AG09309 (cell line): Measurements from ENCODE around the gene PPP1R3A.

Experiments used
- DNase-seq: peaks from one replicate; pipeline ENCODE4 v3.0.0-alpha.2; 2010; ENCODE audit warnings: low read depth
- H3K4me3 ChIP-seq: 2 replicates; pipeline ENCODE4 v1.5.1; 2011; ENCODE audit warnings: mild to moderate bottlenecking, low read depth, low read length, moderate library complexity; ENCODE audit not compliant: control insufficient read depth
- TF ChIP-seq, protein P1 (sequence below): IDR thresholded peaks from 2 replicates; pipeline ENCODE4 v1.5.1; 2011; ENCODE audit warnings: mild to moderate bottlenecking, low read depth, low read length, inconsistent platforms; ENCODE audit not compliant: insufficient read depth, control insufficient read depth; ENCODE audit errors: missing control alignments

PPP1R3A gene

GRCh38 chr7:113917840-113918239 lies 969 bp downstream of the PPP1R3A start:
- TF ChIP-seq, protein P1, sequence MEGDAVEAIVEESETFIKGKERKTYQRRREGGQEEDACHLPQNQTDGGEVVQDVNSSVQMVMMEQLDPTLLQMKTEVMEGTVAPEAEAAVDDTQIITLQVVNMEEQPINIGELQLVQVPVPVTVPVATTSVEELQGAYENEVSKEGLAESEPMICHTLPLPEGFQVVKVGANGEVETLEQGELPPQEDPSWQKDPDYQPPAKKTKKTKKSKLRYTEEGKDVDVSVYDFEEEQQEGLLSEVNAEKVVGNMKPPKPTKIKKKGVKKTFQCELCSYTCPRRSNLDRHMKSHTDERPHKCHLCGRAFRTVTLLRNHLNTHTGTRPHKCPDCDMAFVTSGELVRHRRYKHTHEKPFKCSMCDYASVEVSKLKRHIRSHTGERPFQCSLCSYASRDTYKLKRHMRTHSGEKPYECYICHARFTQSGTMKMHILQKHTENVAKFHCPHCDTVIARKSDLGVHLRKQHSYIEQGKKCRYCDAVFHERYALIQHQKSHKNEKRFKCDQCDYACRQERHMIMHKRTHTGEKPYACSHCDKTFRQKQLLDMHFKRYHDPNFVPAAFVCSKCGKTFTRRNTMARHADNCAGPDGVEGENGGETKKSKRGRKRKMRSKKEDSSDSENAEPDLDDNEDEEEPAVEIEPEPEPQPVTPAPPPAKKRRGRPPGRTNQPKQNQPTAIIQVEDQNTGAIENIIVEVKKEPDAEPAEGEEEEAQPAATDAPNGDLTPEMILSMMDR = no peak
- H3K4me3 ChIP-seq = no peak overlapping the region
- no peak for DNase-seq

GRCh38 chr7:113915956-113916355 lies 2.9 kb downstream of the PPP1R3A start:
- H3K4me3 ChIP-seq = no peak overlapping the region
- DNase-seq = no peak

DNA sequence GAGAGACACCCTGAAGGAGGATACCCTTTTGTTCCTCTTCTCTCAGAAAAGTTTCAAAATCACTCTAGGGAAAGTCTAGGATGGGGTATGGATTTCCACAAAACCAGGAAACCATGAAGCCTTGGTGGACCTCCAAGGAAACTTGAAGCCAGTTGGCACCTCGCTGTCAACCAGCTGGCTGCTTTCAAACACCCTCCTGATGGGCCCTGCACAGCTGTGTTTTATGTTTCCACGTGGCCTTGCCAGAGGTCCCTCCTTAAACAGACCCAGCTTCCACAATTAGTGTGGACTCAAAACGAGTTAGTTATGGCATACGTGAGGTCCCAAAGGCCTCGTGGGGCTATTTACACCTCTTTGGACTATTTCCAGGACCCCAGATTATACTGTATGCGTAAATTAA lies 5.9 kb downstream of the PPP1R3A start:
- TF ChIP-seq, protein P1 = no peak
- no peak overlapping the region for H3K4me3 ChIP-seq
- DNase-seq = no peak

More at GRCh38 chr7:113915956-113916355, 2.9 kb downstream of the PPP1R3A start:
- TF ChIP-seq, protein P1 = no peak

DNA sequence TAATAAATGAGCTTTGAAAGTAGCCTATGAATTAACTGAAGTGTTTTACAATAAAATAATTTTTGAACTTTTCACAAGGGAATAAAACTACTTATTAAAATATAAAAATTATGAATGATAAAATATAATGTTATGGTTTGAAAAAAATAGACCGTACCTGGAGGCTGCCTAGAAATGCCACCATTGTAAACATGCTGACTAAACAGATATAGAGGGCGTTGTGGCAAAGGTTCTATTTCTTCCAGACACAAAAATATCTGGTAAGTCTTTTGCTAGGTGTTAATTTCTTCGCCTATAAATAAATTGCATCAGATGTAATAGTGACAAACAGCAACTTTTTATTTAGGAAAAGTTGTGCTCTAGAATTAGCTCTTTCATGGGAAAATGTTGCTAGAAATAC lies 11.2 kb downstream of the PPP1R3A start:
- TF ChIP-seq, protein P1 = no peak
- H3K4me3 ChIP-seq = no peak overlapping the region
- DNase-seq = no peak

- no peak for DNase-seq
- TF ChIP-seq, protein P1 = no peak
- H3K4me3 ChIP-seq = no peak overlapping the region
Measured at GRCh38 chr7:113904521-113904920, 14.3 kb downstream of the PPP1R3A start.

GRCh38 chr7:113892818-113893217 lies 26.0 kb downstream of the PPP1R3A start:
- TF ChIP-seq, protein P1 = no peak
- DNase-seq = no peak
- H3K4me3 ChIP-seq = no peak overlapping the region

DNA sequence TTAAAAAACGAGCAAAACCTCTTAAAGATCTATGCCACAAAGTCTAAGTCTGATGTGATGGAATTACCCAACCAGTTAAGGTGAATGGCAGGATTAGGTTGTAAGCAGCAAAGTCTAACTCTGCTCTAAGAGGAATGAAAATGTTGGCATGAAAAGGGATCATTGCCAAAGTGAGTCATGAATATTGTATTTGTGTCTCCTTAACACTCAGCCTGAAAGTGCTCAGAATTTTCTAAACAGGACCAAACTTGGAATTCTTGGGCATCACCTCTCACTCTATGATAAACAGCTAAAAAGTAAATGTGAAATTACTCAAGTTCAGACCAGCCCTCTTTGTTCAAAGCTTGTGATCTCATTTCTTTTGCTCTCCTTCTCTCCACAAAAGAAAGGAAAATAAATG lies 27.0 kb downstream of the PPP1R3A start:
- DNase-seq = peak; percentile 37

More for the DNA sequence above, 27.0 kb downstream of the PPP1R3A start:
- TF ChIP-seq, protein P1 = no peak
- H3K4me3 ChIP-seq = no peak overlapping the region
